Measurements from ENCODE around the gene PDK3. TPM values are rescaled to one million over a fixed set of nuclear protein-coding genes. Genes with fewer than 3 reads are reported as not detected.

PDK3 gene
- total RNA-seq, 1 experiment from 2014 or later, result 16.0 TPM

- DNase-seq (ENCODE audit: low read depth), result no peak
Observed at GRCh38 chrX:24482823-24483415, 17.8 kb downstream of the PDK3 start.

- no peak for DNase-seq (ENCODE audit: low read depth)
Observed at GRCh38 chrX:24483596-24483995, 18.5 kb downstream of the PDK3 start.

DNA sequence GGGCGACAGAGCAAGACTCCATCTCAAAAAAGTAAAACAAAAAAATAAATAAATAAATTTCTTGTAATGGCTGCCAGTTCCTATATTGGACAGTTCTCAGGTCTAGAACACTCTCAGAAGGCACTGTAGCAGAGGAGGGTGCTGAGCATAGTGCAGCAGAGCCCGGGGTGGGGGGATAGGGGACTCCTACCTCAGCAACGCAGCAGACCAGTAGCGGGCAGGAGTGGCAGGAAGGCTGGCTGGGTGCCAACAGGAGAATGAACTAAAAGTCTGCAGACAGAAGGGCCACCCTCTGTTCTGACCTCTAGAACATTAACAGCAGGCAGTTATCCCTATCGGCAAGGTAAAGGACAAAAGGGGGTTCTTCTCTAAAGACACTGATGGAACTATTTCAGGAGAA lies 20.2 kb downstream of the PDK3 start:
- no peak for DNase-seq (ENCODE audit: low read depth)

DNA sequence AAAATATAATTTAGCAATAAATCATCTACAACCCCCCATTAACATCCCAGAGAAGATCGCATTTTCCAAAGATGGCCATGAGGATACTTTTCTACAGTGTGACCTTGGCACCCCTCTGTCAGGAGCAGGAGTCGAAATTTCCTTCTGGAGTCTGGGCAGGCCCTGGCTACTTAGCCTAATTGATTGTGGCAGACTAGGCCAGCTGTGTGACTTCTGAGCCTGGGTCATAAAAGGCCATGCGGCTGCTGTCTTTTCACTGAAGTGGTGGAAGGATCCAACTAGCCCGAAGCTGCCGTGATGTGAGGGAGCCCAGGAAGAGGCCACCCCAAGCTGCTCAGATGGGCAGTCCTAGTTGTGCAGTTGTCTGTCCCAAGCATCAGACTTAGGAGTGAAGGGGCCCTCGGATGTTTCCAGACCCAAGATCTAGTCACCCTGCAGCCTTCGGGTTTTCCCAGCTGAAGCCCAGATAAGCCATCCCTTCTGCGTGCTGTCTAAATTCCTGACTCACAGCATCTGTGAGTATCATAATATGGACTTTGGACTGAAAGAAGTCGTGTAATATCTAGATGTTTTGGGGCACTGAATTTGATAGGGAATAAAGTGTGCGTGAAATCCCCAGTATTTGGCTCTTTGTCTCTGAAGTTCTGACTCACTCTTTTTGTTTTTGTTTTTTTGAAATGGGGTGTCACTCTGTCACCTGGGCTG lies 21.0 kb downstream of the PDK3 start:
- DNase-seq (ENCODE audit: low read depth), result no peak

DNA sequence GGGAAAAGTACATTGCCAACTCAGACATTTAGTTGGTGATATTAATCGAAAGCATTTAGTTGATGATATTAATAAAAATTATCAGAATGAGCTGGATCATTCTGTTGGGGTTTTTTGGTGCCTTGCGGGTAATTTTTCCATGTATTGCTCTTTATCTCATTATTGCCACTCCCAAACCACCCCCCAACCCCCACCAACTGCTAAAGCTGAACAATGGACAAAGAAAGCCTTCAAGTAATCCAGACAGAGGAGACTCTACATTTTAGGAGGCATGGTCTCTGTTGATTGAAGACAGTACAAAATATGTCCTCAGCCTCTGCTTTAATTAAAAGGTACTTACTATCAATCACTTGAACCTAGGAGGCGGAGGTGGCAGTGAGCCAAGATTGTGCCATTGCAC lies 22.5 kb downstream of the PDK3 start:
- no peak for DNase-seq (ENCODE audit: low read depth)

DNA sequence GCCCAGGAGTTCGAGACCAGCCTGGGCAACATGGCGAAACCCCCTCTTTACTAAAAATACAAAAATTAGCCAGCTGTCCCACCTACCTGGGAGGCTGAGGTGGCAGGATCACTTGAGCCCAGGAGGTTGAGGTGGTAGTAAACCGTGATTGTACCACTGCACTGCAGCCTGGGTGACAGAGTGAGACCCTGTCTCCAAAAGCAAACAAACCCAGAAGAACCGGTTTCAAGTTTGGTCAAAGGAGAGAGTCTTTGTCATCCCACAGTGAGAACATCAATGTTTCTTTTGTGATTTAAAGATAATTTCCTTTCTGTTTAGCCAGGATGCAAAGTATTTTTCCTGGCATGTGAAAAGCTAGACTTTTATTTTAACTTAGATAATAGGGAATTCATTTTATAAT lies 26.7 kb downstream of the PDK3 start:
- DNase-seq (ENCODE audit: low read depth), result no peak

- no peak for DNase-seq (ENCODE audit: low read depth)
Observed at GRCh38 chrX:24493740-24494581, 28.9 kb downstream of the PDK3 start.

- peak; percentile 85 for DNase-seq (ENCODE audit: low read depth)
Observed at GRCh38 chrX:24494647-24495075, 29.6 kb downstream of the PDK3 start.

DNA sequence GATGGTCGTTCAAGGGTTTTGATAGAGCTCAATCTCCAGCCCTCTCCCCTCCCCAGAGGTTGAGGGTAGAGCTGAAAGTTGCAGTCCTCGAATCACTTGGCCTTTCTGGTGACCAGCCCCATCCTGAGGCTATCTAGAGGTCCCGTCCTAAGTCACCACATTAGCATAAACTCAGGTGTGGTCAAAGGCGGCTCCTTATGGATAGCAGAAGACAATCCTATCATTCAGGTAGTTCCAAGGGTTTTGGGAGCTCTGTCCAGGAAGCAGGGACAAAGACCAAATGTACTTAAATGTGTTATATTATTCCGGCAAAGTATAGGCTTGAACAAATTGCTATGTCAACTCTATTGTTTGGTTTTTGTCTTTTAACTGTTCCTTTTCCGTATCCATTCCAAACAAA lies 30.6 kb downstream of the PDK3 start:
- DNase-seq (ENCODE audit: low read depth), result no peak

- DNase-seq (ENCODE audit: low read depth), result peak; percentile 25
Observed at GRCh38 chrX:24498181-24498580, 33.1 kb downstream of the PDK3 start.

DNA sequence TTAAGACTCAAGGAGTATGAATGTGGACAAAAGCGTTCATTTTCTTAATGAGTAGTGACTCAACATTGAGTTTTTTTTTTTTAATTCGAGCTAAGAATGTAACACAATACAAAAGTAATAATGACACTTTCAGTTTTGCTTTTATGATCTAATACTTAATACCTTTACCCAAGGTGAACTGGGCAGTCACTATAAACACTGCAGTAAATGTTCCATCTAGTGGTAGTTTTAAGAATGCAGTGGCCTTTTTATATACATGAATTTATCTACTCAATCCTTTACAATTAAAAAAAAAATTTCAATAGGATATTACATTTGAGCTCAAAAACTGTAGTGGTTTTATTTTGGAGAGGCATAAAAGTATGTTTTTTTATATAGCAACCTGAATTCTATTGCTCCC lies 33.9 kb downstream of the PDK3 start:
- DNase-seq (ENCODE audit: low read depth), result no peak

DNA sequence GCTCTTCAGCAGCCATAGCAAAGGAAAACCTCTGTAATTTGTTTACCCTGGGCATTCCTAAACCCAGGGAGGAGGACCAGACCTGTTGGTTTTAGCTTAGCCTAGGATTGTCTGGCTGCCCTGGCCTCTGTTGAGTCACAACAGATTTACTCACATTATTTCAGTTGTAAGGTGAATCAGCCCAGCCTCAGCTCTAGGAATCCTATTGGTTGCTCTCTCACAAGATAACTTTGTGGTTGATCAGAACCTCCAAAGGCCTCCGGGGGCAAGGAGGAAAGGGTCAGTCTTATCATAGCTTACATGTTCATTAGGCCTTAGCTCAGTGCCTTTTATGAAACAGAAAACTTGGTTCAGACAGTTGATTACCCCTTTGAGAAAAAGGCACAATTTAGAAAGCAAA lies 41.0 kb downstream of the PDK3 start:
- DNase-seq (ENCODE audit: low read depth), result peak; percentile 34

- no peak for DNase-seq (ENCODE audit: low read depth)
Observed at GRCh38 chrX:24508375-24508774, 43.3 kb downstream of the PDK3 start.

GRCh38 chrX:24513416-24513815 lies 48.3 kb downstream of the PDK3 start:
- DNase-seq (ENCODE audit: low read depth), result no peak

DNA sequence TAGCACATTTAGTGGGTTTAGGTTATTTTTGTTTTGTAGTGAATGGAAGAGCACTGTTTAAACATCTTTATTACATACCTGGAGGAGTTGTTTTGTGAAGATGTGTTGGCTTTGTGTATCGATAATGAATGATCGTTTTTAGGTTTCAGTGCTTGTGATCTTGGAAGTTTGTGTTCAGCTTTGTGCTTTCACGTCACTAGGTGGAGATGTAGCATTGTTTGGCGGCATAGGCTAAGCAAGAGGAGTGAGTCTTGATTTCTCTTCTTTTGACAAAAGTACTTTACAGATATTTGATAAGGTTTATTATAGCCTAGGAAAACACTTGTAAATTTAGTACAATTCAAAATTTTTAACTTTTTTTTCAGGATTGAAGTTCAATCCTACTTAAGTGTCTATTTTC lies 50.4 kb downstream of the PDK3 start:
- DNase-seq (ENCODE audit: low read depth), result no peak

GRCh38 chrX:24520472-24520871 lies 55.4 kb downstream of the PDK3 start:
- DNase-seq (ENCODE audit: low read depth), result no peak

GRCh38 chrX:24525455-24525854 lies 60.4 kb downstream of the PDK3 start:
- DNase-seq (ENCODE audit: low read depth), result no peak

GRCh38 chrX:24526616-24527015 lies 61.5 kb downstream of the PDK3 start:
- DNase-seq (ENCODE audit: low read depth), result no peak

- DNase-seq (ENCODE audit: low read depth), result no peak
Observed at GRCh38 chrX:24528605-24529004, 63.5 kb downstream of the PDK3 start.

DNA sequence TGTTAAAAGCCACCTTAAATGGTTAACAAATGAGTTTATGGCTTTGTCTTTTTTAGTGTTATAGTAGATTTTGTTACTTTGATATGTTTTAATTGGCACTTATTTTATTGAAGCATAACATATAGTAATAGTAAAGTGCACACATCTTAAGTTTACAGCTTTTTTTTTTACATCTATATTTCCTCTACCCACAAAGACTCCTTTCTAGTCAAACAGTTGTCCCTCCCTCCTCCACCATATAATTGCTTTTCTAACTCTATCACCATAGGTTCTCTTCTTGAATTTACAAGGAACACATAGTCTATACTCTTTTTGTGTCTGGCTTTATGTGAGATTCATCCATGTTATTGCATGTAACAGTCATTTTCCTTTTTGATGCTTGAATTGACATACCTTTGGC lies 71.5 kb downstream of the PDK3 start:
- DNase-seq (ENCODE audit: low read depth), result no peak

DNA sequence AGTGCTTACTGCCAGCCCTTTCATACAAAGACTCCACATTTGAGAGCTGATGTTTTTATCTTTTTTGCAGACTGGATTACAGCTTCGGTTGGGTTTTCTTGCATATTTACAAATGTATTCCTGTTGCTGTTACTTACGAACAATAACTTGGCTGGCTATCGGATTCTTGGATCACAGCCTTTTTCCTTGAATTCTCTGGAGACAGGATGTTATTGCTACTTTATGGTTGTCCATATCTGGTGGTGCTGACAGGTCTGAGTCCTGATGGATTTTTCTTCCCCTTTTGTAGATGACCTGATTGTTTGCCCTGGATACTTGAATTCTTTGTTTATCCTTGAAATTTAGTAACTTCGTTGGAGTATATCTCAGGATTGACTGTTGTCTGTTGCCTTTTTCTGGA lies 77.7 kb downstream of the PDK3 start:
- DNase-seq (ENCODE audit: low read depth), result no peak

DNA sequence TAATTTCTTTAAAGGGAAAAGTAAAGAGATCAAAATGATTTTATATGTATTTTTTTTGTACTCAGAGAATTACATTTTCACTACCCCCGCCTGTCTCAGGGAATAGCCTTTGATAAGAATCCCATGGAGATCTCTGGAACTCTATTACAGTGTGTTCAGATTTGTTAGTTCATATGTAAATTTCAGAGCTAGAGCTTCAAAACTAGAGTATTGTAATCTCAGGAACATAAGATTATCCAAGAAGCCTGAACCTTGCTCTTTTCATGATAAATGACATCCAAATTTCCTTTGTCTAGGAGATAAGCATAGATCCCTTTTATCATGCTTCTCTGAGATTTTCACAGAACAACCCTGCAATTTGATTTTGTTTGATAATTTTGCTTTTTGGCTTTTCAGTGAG lies 82.9 kb downstream of the PDK3 start:
- no peak for DNase-seq (ENCODE audit: low read depth)

DNA sequence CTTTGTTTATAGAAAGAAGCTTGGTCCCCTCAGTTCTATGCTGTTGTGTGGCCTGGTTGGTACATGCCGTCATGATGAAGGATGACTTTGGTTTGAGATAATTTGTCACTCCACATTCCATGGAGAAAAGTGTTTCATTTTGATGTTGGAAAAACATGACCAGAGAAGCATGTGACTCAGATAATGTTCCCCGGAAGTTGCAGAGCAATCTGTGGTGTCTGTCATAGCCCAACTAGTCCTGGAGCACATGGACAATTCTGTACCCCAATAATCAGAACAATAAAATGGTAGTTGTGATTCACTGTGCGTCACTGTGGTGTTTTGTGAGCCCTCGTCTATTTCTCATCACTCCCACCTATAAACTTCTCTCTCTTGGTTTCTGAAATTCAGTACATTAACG lies 85.1 kb downstream of the PDK3 start:
- DNase-seq (ENCODE audit: low read depth), result peak; percentile 7

Measured in Daoy (cell line).